Measurements from ENCODE around the gene NCK1.

DNA sequence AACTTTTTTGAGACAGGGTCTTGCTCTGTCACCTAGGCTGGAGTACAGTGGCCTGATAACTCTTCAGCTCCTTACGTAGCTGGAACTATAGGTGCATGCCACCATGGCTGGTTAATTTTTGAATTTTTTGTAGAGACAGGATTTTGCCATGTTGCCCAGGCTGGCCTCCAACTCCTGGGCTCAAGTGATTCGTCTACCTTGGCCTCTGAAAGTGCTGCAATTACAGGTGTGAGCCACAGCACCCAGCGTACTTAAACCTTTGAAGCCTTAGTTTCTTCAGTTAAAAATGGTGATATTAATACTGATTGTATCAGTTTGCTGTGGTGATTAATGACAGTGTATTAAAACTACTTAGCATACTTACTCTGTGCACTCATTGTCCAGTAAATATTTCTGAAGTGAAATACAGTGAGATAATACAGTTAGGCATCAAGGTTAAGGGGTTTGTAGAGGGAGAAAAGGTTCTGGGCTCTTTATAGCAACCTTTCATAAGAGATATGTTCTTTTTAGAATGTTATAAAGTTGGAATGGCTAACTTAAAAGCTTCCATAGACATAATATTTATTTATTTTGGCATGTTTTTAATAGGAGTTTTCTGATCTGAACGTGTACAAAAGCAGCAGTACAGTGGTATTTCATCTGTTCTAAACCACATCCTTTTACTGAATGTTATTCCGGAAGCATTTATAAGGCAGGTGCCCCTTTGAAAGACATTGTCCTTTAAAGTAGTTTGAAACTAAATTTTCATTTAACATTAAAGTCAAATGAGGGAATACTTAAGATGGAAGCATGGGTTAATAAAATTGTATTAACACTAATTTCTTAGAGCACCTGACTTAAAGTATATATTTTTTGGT, 23.6 kb downstream of the NCK1 start:
- TF ChIP-seq, protein P1, sequence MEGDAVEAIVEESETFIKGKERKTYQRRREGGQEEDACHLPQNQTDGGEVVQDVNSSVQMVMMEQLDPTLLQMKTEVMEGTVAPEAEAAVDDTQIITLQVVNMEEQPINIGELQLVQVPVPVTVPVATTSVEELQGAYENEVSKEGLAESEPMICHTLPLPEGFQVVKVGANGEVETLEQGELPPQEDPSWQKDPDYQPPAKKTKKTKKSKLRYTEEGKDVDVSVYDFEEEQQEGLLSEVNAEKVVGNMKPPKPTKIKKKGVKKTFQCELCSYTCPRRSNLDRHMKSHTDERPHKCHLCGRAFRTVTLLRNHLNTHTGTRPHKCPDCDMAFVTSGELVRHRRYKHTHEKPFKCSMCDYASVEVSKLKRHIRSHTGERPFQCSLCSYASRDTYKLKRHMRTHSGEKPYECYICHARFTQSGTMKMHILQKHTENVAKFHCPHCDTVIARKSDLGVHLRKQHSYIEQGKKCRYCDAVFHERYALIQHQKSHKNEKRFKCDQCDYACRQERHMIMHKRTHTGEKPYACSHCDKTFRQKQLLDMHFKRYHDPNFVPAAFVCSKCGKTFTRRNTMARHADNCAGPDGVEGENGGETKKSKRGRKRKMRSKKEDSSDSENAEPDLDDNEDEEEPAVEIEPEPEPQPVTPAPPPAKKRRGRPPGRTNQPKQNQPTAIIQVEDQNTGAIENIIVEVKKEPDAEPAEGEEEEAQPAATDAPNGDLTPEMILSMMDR (IDR thresholded peaks at IDR 0.05; ENCODE audit: low read length): peak; percentile 13; the same call in 1 of the 2 replicates
- TF ChIP-seq EZH2 (IDR thresholded peaks at IDR 0.05; ENCODE audit: borderline replicate concordance, low read length): no peak
